Mammary epithelial cell (primary cell): ENCODE results near the gene PI4K2A.

Experiments used
- EZH2 ChIP-seq: IDR thresholded peaks from 2 replicates; pipeline ENCODE4 v1.6.1; 2012; ENCODE audit warnings: low read length, inconsistent platforms, borderline replicate concordance
- TF ChIP-seq, protein P1 (sequence below), 2 donors: IDR thresholded peaks in 1 of 2; conservative IDR thresholded peaks in 1 of 2; 2 replicates each; pipeline ENCODE4 v1.5.1; 2011 to 2012; ENCODE audit warnings: inconsistent platforms in 2 of 2, low read length in 2 of 2, mild to moderate bottlenecking in 2 of 2, control low read depth in 1 of 2, low read depth in 1 of 2; ENCODE audit not compliant: insufficient read depth in 1 of 2; ENCODE audit errors: extremely low read depth in 1 of 2

DNA sequence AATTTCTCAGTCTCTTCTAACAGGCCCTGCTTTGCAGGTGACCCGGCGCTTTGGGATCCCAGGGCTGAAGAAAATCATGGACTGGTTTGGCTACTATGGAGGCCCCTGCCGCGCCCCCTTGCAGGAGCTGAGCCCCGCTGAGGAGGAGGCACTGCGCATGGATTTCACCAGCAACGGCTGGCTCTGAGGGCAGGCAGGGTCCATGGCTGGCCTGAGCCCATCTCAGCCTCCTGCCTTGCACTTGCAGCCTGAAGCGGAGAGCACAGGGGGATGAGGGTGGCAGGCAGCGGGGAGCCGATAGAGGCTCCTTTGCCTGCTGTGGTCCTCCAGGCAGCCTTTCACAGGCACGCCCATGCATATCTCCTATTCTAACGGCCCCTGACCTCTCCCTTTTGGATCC, 29.0 kb upstream of the PI4K2A start:
- TF ChIP-seq, protein P1, sequence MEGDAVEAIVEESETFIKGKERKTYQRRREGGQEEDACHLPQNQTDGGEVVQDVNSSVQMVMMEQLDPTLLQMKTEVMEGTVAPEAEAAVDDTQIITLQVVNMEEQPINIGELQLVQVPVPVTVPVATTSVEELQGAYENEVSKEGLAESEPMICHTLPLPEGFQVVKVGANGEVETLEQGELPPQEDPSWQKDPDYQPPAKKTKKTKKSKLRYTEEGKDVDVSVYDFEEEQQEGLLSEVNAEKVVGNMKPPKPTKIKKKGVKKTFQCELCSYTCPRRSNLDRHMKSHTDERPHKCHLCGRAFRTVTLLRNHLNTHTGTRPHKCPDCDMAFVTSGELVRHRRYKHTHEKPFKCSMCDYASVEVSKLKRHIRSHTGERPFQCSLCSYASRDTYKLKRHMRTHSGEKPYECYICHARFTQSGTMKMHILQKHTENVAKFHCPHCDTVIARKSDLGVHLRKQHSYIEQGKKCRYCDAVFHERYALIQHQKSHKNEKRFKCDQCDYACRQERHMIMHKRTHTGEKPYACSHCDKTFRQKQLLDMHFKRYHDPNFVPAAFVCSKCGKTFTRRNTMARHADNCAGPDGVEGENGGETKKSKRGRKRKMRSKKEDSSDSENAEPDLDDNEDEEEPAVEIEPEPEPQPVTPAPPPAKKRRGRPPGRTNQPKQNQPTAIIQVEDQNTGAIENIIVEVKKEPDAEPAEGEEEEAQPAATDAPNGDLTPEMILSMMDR (conservative IDR thresholded peaks at IDR 0.05 in 1 of 2, IDR thresholded peaks at IDR 0.05 in 1 of 2; ENCODE audit: extremely low read depth in 1 of 2, insufficient read depth in 1 of 2, low read depth in 1 of 2, low read length in 2 of 2) = no peak
- no peak for TF ChIP-seq EZH2
